AG08395 (cell line): ENCODE data around the gene PLTP.
A peak's percentile ranks its signal among the peaks of the same experiment; 100 is the strongest.
"Not testable (repeated sequence)": the region's sequence is repeated elsewhere in the genome, so short reads cannot be mapped to it uniquely, and the experiment has no call there.

Source experiments
- DNase-seq: peaks from one replicate; pipeline ENCODE4 v3.0.0; 2012; ENCODE audit warnings: mixed read lengths, low spot score

The PLTP gene

GRCh38 chr20:45874104-45874481 is 37.9 kb downstream of the PLTP start:
- DNase-seq = not testable (repeated sequence)

- no peak for DNase-seq
Measured at GRCh38 chr20:45873409-45874103, 38.4 kb downstream of the PLTP start.

- DNase-seq = no peak
Measured at GRCh38 chr20:45872626-45873025, 39.3 kb downstream of the PLTP start.

- peak; percentile 80 for DNase-seq
Measured at GRCh38 chr20:45867819-45868176, 44.2 kb downstream of the PLTP start.

GRCh38 chr20:45867136-45867818 is 44.7 kb downstream of the PLTP start:
- DNase-seq = no peak

- no peak for DNase-seq
Measured at GRCh38 chr20:45866454-45866853, 45.5 kb downstream of the PLTP start.

- no peak for DNase-seq
Measured at GRCh38 chr20:45863543-45864470, 48.1 kb downstream of the PLTP start.

GRCh38 chr20:45861221-45862075 is 50.5 kb downstream of the PLTP start:
- no peak for DNase-seq

GRCh38 chr20:45860560-45861220 is 51.3 kb downstream of the PLTP start:
- DNase-seq = no peak

GRCh38 chr20:45859916-45860315 is 52.0 kb downstream of the PLTP start:
- no peak for DNase-seq

GRCh38 chr20:45857882-45858216 is 54.1 kb downstream of the PLTP start:
- no peak for DNase-seq

- peak; percentile 100 for DNase-seq
Measured at GRCh38 chr20:45857114-45857881, 54.7 kb downstream of the PLTP start, which contains the start of the genes ACOT8 and ZSWIM3. ACOT8 (minus strand) TSS chr20:45857392; CDS start chr20:45857315, 77 bp downstream. ZSWIM3 (plus strand) TSS chr20:45857614; CDS start chr20:45857826, 212 bp downstream.

GRCh38 chr20:45853484-45853883 is 58.5 kb downstream of the PLTP start:
- no peak for DNase-seq

GRCh38 chr20:45852326-45852725 is 59.6 kb downstream of the PLTP start:
- no peak for DNase-seq

- no peak for DNase-seq
Measured at GRCh38 chr20:45851501-45851900, 60.5 kb downstream of the PLTP start.

- DNase-seq = no peak
Measured at GRCh38 chr20:45850926-45851325, 61.0 kb downstream of the PLTP start.

GRCh38 chr20:45850238-45850637 is 61.7 kb downstream of the PLTP start:
- no peak for DNase-seq

GRCh38 chr20:45848969-45849582 is 62.9 kb downstream of the PLTP start:
- DNase-seq = no peak
